Naive thymus-derived CD4-positive, alpha-beta T cell (primary cell): ENCODE results near the gene RAP1GAP. TPM values are rescaled to one million over a fixed set of nuclear protein-coding genes. Genes with fewer than 3 reads are reported as not detected.

Source experiments
- ATAC-seq: fragments of 150-1000 bp; cut with Tn5 transposase; 2 replicates; pipeline ENCODE4 v1.10.0; 2021; ENCODE audit warnings: mild to moderate bottlenecking, moderate library complexity
- CTCF ChIA-PET: fragments of 350-600 bp; sonication (Branson Sonifier 250); formaldehyde crosslinking; loops from one replicate; lab custom pipeline; 2021; ENCODE audit warnings: antibody characterized with exemption; lab: Charles Lee
- POLR2A ChIA-PET: fragments of 350-600 bp; sonication (Branson Sonifier 250); formaldehyde crosslinking; loops from one replicate; lab custom pipeline; 2021; ENCODE audit warnings: antibody characterized with exemption, inconsistent platforms; lab: Charles Lee
- DNase-seq, 9 donors: peaks; one replicate each; pipeline versions ENCODE4 v3.0.0 to v3.0.0-alpha.2; 2020 to 2022; ENCODE audit warnings: mixed read lengths in 1 of 9
- H3K27ac ChIP-seq: one replicate; pipeline ENCODE4 v1.7.0; 2013; ENCODE audit warnings: mild to moderate bottlenecking, low read depth, low read length, moderate library complexity
- H3K27me3 ChIP-seq, 2 donors: one replicate each; pipeline ENCODE4 v1.7.0; 2013; ENCODE audit warnings: low read length in 2 of 2, mild to moderate bottlenecking in 2 of 2, moderate library complexity in 2 of 2; ENCODE audit not compliant: control insufficient read depth in 2 of 2, insufficient read depth in 2 of 2
- H3K36me3 ChIP-seq, 3 experiments: 1 replicate in 2 of 3; 2 replicates in 1 of 3; pipeline ENCODE4 v1.7.0; 2013; ENCODE audit warnings: low read length in 3 of 3, mild to moderate bottlenecking in 3 of 3, moderate library complexity in 1 of 3; ENCODE audit not compliant: insufficient read depth in 3 of 3, control insufficient read depth in 2 of 3
- H3K4me1 ChIP-seq, 2 donors: one replicate each; pipeline ENCODE4 v1.7.0; 2013; ENCODE audit warnings: low read length in 2 of 2, mild to moderate bottlenecking in 2 of 2, moderate library complexity in 1 of 2; ENCODE audit not compliant: control insufficient read depth in 2 of 2, insufficient read depth in 2 of 2
- H3K4me3 ChIP-seq: 2 replicates; pipeline ENCODE4 v1.7.0; 2013; ENCODE audit warnings: mild to moderate bottlenecking, low read length
- H3K9me3 ChIP-seq, 3 experiments: 1 replicate in 2 of 3; 2 replicates in 1 of 3; pipeline ENCODE4 v1.7.0; 2013; ENCODE audit warnings: low read length in 3 of 3; ENCODE audit not compliant: control insufficient read depth in 2 of 3
- H3K27ac Mint-ChIP-seq, 9 donors: one replicate each; pipeline ENCODE4 v1.8.0; 2020 to 2022; ENCODE audit warnings: mixed read lengths in 9 of 9, mild to moderate bottlenecking in 8 of 9, moderate library complexity in 5 of 9, inconsistent platforms in 2 of 9
- H3K27me3 Mint-ChIP-seq, 5 donors: one replicate each; pipeline ENCODE4 v1.8.0; 2021 to 2022; ENCODE audit warnings: mixed read lengths in 5 of 5, mild to moderate bottlenecking in 1 of 5
- H3K36me3 Mint-ChIP-seq, 5 donors: one replicate each; pipeline ENCODE4 v1.8.0; 2020 to 2022; ENCODE audit warnings: mixed read lengths in 5 of 5, mild to moderate bottlenecking in 3 of 5, inconsistent platforms in 1 of 5
- H3K4me1 Mint-ChIP-seq, 7 donors: one replicate each; pipeline ENCODE4 v1.8.0; 2020 to 2022; ENCODE audit warnings: mixed read lengths in 7 of 7, mild to moderate bottlenecking in 3 of 7, inconsistent platforms in 1 of 7
- H3K4me3 Mint-ChIP-seq, 10 donors: one replicate each; pipeline ENCODE4 v1.8.0; 2020 to 2022; ENCODE audit warnings: mild to moderate bottlenecking in 10 of 10, mixed read lengths in 10 of 10, moderate library complexity in 6 of 10, inconsistent platforms in 2 of 10
- H3K9me3 Mint-ChIP-seq, 11 donors: one replicate each; pipeline ENCODE4 v1.8.0; 2020 to 2022; ENCODE audit warnings: mixed read lengths in 11 of 11, mild to moderate bottlenecking in 4 of 11, inconsistent platforms in 1 of 11, moderate library complexity in 1 of 11
- intact Hi-C, 2 donors: fragments of 100-400 bp; cut with micrococcal nuclease; formaldehyde crosslinking; loops; one replicate each; pipeline ENCODE4 v1.15.1; 2023
- polyA plus RNA-seq, 2 donors: library from polyadenylated mRNA; unstranded; fragments of 300-500 nt; fragmentation: Illumina TruSeq; gene quantifications; one replicate each; pipeline ENCODE4 v1.2.3, GENCODE V29; 2021
- total RNA-seq, 6 experiments: library from RNA in 5 of 6; stranded (reverse) in 5 of 6; gene quantifications; 1 replicate in 5 of 6; 2 replicates in 1 of 6; pipeline ENCODE4 v1.2.3 and lab custom pipeline; 2021 to 2026

Gene RAP1GAP
- total and polyA plus RNA-seq, 7 experiments from 2014 or later, result 0.16 to 1.4 (median 0.42) TPM; not detected in 3

DNA sequence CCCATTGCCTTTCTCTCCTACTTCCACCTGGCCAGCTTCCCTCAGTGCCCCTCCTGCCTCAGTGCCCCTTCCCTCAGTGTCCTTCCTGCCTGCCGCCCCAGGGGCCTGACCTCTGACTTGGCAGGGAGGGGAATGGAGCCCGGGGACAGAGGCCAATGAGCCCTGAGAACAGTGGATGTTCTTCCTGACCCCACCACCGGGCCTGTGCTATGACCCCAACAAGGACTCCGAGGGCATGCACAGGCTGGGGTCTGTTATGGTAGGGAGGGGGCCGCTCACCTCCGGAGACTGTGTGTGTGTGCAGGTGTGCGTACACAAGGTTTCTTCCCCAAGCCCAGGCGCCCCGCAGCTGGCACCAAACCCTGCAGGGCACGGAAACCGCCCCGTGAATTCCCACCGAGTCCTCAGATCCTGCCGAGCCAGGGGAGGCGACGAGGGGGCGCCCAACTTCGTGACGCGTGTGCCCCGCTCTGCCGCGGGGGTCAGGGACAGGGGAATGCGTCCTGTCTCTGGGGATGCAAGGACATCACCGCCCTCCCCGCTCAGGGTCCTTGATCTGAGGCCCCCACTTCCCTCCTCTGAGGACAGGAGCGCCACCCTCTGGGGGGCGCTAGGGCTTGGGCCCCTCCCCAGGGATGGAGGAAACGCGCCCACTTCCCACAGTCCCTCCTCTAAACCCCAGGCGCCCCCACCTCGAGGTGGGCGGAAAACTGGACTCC is 766 bp downstream of the RAP1GAP start:
- no peak overlapping the region for H3K27ac ChIP-seq
- ATAC-seq, result no peak
- peaks cover 0 to 3% (median 0%) of the 10 kb centered on the region in 5 donors for H3K36me3 Mint-ChIP-seq
- no peak for DNase-seq
- H3K4me1 ChIP-seq, result peaks cover 0 to 18% of the 10 kb centered on the region in 2 donors
- H3K4me1 Mint-ChIP-seq, result peaks cover 0 to 13% (median 4%) of the 10 kb centered on the region in 7 donors
- H3K9me3 Mint-ChIP-seq, result no peaks in the 10 kb centered on the region
- peak overlapping the region in 6 of 10 donors; percentile 8 to 79 (median 30) for H3K4me3 Mint-ChIP-seq
- CTCF ChIA-PET, result no interaction called here
- H3K36me3 ChIP-seq, result no peaks in the 10 kb centered on the region
- H3K27me3 ChIP-seq, result peaks cover 3 to 13% of the 10 kb centered on the region in 2 donors
- H3K27me3 Mint-ChIP-seq, result peaks cover 27 to 48% (median 36%) of the 10 kb centered on the region in 5 donors
- POLR2A ChIA-PET, result no interaction called here
- no peaks in the 10 kb centered on the region for H3K9me3 ChIP-seq
- no peak overlapping the region for H3K4me3 ChIP-seq
- intact Hi-C loops, result no loop called here
- H3K27ac Mint-ChIP-seq, result no peak overlapping the region

DNA sequence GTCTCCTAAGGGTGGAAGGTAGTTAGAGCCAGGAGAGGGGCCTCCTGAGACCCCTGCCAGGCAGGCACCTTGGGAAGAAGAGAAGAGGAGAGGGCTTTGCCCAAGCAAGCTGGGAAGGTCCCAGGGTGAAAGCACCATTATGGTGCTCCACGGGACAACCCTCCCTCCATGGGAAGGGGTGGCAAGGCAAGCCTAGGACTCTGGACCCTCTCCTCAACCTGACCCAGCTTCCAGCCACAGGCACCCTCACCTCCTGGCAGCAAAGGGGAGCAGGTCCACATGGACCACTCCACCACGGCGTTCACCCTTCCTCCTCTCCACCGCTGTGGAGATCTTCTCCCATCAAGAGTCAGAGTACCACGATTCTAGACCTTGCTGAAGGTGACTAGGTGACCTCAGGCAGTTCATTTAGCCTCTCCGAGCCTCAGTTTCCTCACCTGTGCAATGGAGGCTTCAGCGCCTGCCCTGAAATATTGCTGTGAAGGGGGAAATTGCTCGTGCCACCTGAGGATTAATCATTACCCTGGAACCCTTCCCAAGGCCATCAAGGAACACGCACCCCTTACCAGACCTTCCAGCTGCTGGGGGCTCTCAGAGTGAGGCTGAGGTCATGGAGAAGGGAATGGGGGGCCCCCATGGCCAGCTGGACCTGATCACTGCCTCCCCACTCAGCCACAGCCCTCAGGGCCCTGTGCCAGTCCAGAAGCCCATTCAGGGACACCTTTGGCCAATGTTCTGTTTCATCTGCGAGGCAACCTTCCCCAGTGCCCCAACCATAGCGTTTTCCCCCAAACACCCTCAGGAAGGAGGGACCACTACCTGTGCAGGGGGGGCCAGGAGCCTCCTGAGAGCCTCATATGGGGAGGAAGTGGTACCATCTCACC is 1.6 kb downstream of the RAP1GAP start:
- Histone ChIP-seq H3K9me3 (no peaks in the 10 kb centered on the region), H3K27ac (no peak overlapping the region), H3K27me3 (peaks cover 3 to 13% of the 10 kb centered on the region in 2 donors), H3K36me3 (no peaks in the 10 kb centered on the region), H3K4me3 (no peak overlapping the region), H3K4me1 (peaks cover 0 to 18% of the 10 kb centered on the region in 2 donors)
- Mint-ChIP-seq H3K27me3 (peaks cover 27 to 48% (median 41%) of the 10 kb centered on the region in 5 donors), H3K9me3 (no peaks in the 10 kb centered on the region), H3K4me3 (peak overlapping the region in 3 of 10 donors; percentile 7 to 79 (median 21)), H3K36me3 (peaks cover 0 to 3% (median 0%) of the 10 kb centered on the region in 5 donors), H3K27ac (no peak overlapping the region), H3K4me1 (peaks cover 0 to 13% (median 4%) of the 10 kb centered on the region in 7 donors)
- intact Hi-C loops, result no loop called here
- no peak for ATAC-seq
- CTCF ChIA-PET, result no interaction called here
- DNase-seq, result no peak
- POLR2A ChIA-PET, result no interaction called here

DNA sequence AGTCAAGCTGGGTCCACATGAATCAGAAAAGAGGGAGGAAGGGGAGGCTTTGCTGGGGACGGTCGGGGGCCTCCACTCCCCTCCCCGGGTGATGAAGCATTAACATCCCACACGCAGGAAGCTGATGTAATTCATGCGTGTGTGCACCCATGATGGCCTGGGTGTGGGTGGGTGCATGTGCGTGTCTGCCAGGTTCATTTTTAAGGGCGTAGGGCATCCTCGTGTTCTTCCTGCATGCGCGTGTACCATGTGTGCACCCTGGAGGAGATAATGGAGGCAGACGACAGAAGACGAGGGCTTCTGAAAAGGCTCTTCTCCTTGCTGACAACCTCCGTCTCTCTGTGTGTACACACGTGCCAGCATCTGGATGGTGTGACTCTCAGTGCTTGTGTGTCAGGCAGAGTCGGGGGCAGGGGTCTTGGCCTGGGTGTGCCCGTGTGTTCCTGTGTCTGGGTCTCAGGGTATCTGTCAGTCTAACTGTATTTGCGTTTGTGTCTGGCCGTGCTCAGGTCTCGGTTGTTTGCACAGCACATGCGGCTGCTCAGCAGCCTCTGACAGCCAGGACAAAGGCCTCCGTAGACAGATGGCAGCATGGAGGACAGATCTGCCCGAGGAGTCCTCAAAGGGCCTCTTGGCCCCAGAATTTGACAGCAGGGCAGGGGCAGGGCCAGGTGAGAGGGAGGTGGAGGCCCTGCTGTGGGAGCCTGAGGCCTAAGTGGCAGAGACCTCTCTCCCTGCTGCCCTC is 2.4 kb downstream of the RAP1GAP start:
- ATAC-seq, result no peak
- no peak for DNase-seq
- H3K27ac ChIP-seq, result no peak overlapping the region
- Mint-ChIP-seq H3K9me3 (no peaks in the 10 kb centered on the region), H3K27ac (peak overlapping the region in 1 of 9 donors; percentile 33), H3K4me1 (peaks cover 0 to 13% (median 4%) of the 10 kb centered on the region in 7 donors), H3K4me3 (peak overlapping the region in 2 of 10 donors; percentile 47 to 79), H3K27me3 (peaks cover 27 to 52% (median 41%) of the 10 kb centered on the region in 5 donors), H3K36me3 (peaks cover 0 to 3% (median 0%) of the 10 kb centered on the region in 5 donors)
- intact Hi-C loops, result no loop called here
- no peaks in the 10 kb centered on the region for H3K36me3 ChIP-seq
- ChIA-PET POLR2A (no interaction called here), CTCF (no interaction called here)
- H3K27me3 ChIP-seq, result peaks cover 3 to 13% of the 10 kb centered on the region in 2 donors
- H3K9me3 ChIP-seq, result no peaks in the 10 kb centered on the region
- H3K4me1 ChIP-seq, result peaks cover 0 to 18% of the 10 kb centered on the region in 2 donors
- H3K4me3 ChIP-seq, result no peak overlapping the region

DNA sequence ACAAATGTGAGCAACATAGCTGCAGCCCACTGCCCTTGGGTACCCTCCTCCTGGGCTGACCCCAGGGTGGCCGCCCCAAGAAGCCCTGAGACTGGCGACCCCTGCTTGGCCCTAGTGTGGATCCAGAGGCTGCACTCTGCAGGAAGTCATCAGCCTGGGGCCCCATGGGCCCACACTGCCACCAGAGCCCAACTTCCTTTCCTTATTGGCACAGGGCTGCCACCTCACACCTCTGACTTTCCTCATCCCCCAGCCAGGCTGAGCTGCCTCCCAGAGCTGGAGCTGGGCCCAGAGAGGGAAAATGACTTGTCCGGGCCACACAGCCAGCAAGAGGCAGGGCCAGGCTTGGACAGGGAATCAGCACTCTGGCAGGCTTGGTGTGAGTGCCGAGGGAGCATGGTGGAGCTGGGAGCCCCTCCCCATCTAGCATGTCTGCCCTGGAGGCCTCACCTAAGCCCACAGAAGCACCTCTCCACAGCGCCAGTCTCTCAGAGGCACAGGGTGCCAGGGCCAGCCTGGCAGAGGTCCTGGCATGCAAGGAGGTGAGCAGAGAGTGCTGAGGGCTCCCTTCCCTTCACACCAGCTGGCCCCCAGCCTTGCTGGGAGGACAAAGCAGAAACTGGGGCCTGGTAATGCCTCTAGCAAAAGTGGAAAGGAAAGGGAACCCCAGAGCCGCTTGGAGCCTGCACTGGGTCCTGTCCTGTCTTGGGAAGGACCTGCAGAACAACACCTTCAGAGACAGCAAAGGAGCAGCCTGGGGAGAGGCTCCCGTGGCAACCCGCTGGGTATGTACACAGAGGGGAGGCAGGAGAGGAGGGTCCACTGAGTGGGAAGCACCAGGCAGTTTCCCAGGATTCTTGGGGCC is 3.2 kb downstream of the RAP1GAP start:
- Histone ChIP-seq H3K27ac (no peak overlapping the region), H3K4me3 (no peak overlapping the region), H3K4me1 (peaks cover 0 to 18% of the 10 kb centered on the region in 2 donors), H3K36me3 (no peaks in the 10 kb centered on the region), H3K9me3 (no peaks in the 10 kb centered on the region), H3K27me3 (peaks cover 3 to 13% of the 10 kb centered on the region in 2 donors)
- ChIA-PET POLR2A (no interaction called here), CTCF (no interaction called here)
- H3K27ac Mint-ChIP-seq, result no peak overlapping the region
- H3K36me3 Mint-ChIP-seq, result peaks cover 0 to 3% (median 0%) of the 10 kb centered on the region in 5 donors
- peaks cover 0 to 16% (median 4%) of the 10 kb centered on the region in 7 donors for H3K4me1 Mint-ChIP-seq
- ATAC-seq (no peak), DNase-seq (no peak)
- no peaks in the 10 kb centered on the region for H3K9me3 Mint-ChIP-seq
- intact Hi-C loops, result no loop called here
- peaks cover 32 to 58% (median 41%) of the 10 kb centered on the region in 5 donors for H3K27me3 Mint-ChIP-seq
- H3K4me3 Mint-ChIP-seq, result peak overlapping the region in 2 of 10 donors; percentile 26 to 47

DNA sequence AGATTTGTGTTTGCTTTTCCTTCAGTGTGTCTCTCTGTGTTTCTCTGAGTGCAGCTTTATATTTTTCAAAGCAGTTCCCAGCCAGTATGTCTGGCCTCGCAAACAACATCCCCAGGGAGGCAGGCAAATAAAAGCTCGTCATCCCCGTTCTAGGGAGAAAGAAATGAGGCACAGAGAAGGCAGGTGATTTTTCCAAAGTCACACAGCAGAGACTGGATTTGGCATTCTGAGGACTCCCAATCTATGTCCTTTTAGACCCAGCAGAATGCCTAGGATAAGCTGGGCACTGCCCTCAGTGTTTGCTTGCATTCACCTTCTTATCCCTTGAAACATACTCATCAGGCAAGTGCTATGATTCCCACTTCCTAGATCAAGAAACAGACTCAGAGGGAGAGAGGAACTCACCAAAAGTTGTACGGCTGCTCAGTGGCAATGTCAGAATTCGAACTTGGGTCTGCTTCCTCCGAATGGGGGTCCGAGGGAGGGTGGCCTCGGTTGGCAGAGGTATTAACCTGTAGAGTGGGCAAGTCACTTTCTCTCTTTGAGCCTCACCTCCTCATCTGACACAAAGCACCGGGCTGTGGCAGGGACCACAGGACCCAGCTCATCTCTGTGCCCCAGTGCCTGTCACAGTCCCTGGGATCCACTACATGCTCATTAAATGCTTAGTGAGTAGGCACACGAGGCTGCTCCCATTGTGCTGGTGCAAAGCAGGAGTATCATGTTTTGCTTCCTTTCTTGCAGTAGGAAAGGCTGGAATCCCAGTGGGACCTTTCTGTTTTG is 4.2 kb downstream of the RAP1GAP start:
- H3K9me3 Mint-ChIP-seq, result no peaks in the 10 kb centered on the region

More for the DNA sequence above, 4.2 kb downstream of the RAP1GAP start:
- no peak overlapping the region for H3K4me3 ChIP-seq
- ATAC-seq, result no peak
- H3K27me3 ChIP-seq, result peaks cover 3 to 13% of the 10 kb centered on the region in 2 donors
- POLR2A ChIA-PET, result no interaction called here
- Mint-ChIP-seq H3K27me3 (peaks cover 36 to 64% (median 44%) of the 10 kb centered on the region in 5 donors), H3K4me3 (no peak overlapping the region), H3K27ac (no peak overlapping the region), H3K36me3 (peaks cover 0 to 3% (median 0%) of the 10 kb centered on the region in 5 donors), H3K4me1 (peaks cover 0 to 11% (median 5%) of the 10 kb centered on the region in 7 donors)
- H3K4me1 ChIP-seq, result peaks cover 0 to 18% of the 10 kb centered on the region in 2 donors
- no peak for DNase-seq
- H3K27ac ChIP-seq, result no peak overlapping the region
- intact Hi-C loops, result no loop called here
- no peaks in the 10 kb centered on the region for H3K9me3 ChIP-seq
- CTCF ChIA-PET, result no interaction called here
- H3K36me3 ChIP-seq, result no peaks in the 10 kb centered on the region
